Common myeloid progenitor, CD34-positive (primary cell): ENCODE results near the gene PEX5L.

Experiments used
- CTCF ChIA-PET: fragments of 350-600 bp; sonication (Branson Sonifier 250); formaldehyde crosslinking; loops from one replicate; lab custom pipeline; 2021; ENCODE audit warnings: antibody characterized with exemption; lab: Charles Lee
- POLR2A ChIA-PET: fragments of 350-600 bp; sonication (Branson Sonifier 250); formaldehyde crosslinking; loops from one replicate; lab custom pipeline; 2021; ENCODE audit warnings: antibody characterized with exemption; lab: Charles Lee
- DNase-seq, 3 donors: peaks; one replicate each; pipeline versions ENCODE4 v3.0.0 to v3.0.0-alpha.2; 2013
- H3K27ac ChIP-seq, 2 experiments: 1 replicate in 1 of 2; 2 replicates in 1 of 2; pipeline ENCODE4 v1.7.0; 2013; ENCODE audit warnings: inconsistent platforms in 2 of 2, low read length in 2 of 2, mild to moderate bottlenecking in 2 of 2, low read depth in 1 of 2, moderate library complexity in 1 of 2; ENCODE audit not compliant: severe bottlenecking in 2 of 2, insufficient read depth in 1 of 2, poor library complexity in 1 of 2
- H3K27me3 ChIP-seq, 5 experiments: replicated peaks in 2 of 5; 1 replicate in 3 of 5; 2 replicates in 2 of 5; pipeline versions ENCODE4 v1.6.1 to v1.7.0; 2013; ENCODE audit warnings: low read length in 4 of 5, mild to moderate bottlenecking in 2 of 5, moderate library complexity in 2 of 5, inconsistent platforms in 1 of 5; ENCODE audit not compliant: insufficient read depth in 5 of 5, control insufficient read depth in 4 of 5
- H3K36me3 ChIP-seq, 4 experiments: 1 replicate in 2 of 4; 2 replicates in 2 of 4; pipeline versions ENCODE4 v1.6.1 to v1.7.0; 2013; ENCODE audit warnings: low read length in 3 of 4, control low read depth in 1 of 4, mild to moderate bottlenecking in 1 of 4; ENCODE audit not compliant: control insufficient read depth in 4 of 4, insufficient read depth in 4 of 4
- H3K4me1 ChIP-seq, 4 experiments: 1 replicate in 3 of 4; 2 replicates in 1 of 4; pipeline versions ENCODE4 v1.6.1 to v1.7.1; 2013; ENCODE audit warnings: low read length in 3 of 4, mild to moderate bottlenecking in 3 of 4, control low read depth in 1 of 4, inconsistent platforms in 1 of 4, moderate library complexity in 1 of 4; ENCODE audit not compliant: control insufficient read depth in 4 of 4, insufficient read depth in 4 of 4; ENCODE audit errors: control extremely low read depth in 1 of 4
- H3K4me3 ChIP-seq, 7 experiments: 1 replicate in 4 of 7; 2 replicates in 3 of 7; pipeline versions ENCODE4 v1.5.1 to v1.7.0; 2013; ENCODE audit warnings: mild to moderate bottlenecking in 7 of 7, low read length in 6 of 7, moderate library complexity in 6 of 7, inconsistent platforms in 2 of 7, low read depth in 2 of 7, control low read depth in 1 of 7; ENCODE audit not compliant: insufficient read depth in 4 of 7, control insufficient read depth in 1 of 7; ENCODE audit errors: extremely low read depth in 1 of 7
- H3K9me3 ChIP-seq, 5 experiments: 1 replicate in 4 of 5; 2 replicates in 1 of 5; pipeline versions ENCODE4 v1.6.1 to v1.7.1; 2013; ENCODE audit warnings: low read length in 4 of 5, mild to moderate bottlenecking in 2 of 5, inconsistent platforms in 1 of 5, low read depth in 1 of 5, moderate library complexity in 1 of 5; ENCODE audit not compliant: control insufficient read depth in 4 of 5, insufficient read depth in 2 of 5; ENCODE audit errors: control extremely low read depth in 1 of 5
- WGBS: methylation state at CpG from one replicate; pipeline ENCODE4 v1.1.5; 2013; ENCODE audit not compliant: insufficient coverage; 5-methylcytosine and 5-hydroxymethylcytosine counted together

The PEX5L gene

DNA sequence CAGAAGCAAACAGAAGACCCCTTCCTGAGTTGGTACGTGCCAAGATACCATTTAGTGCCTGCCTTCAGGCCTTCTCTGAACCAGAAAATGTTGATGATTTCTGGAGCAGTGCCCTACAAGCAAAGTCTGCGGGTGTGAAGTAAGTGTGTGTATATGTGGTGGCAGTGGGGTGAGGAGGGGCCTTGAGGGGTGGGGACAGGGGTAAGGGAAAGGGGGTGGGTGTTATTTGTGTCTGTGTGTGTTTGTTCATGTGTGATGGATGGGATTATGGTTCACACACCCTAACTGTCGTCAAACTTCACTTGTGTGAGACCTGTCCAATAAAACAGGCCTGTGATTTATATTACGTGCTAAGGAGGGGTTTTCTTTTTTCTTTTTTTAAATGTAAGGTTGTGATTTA lies 291.7 kb downstream of the PEX5L start:
- no peak for DNase-seq
- ChIA-PET CTCF (no interaction called here), POLR2A (no interaction called here)
- 100% methylated on average over 2 of the region's 4 CpGs for WGBS
- H3K27me3 ChIP-seq: no peaks in the 10 kb centered on the region
- H3K27ac ChIP-seq: no peak overlapping the region
- H3K9me3 ChIP-seq: no peaks in the 10 kb centered on the region
- H3K36me3 ChIP-seq: peaks cover 7 to 22% (median 11%) of the 10 kb centered on the region in 4 experiments
- peaks cover 0 to 12% (median 0%) of the 10 kb centered on the region in 4 experiments for H3K4me1 ChIP-seq
- H3K4me3 ChIP-seq: no peak overlapping the region
